H9 (cell line): ENCODE measurements around the gene KLF13. TPM values are rescaled to one million over a fixed set of nuclear protein-coding genes. Genes with fewer than 3 reads are reported as not detected.

Source experiments
- DNase-seq: peaks from one replicate; pipeline ENCODE4 v3.0.0-alpha.2; 2017
- H2AFZ ChIP-seq: one replicate; pipeline ENCODE4 v1.6.1; 2013; ENCODE audit warnings: mild to moderate bottlenecking, low read length, control low read depth, moderate library complexity
- H2AK5ac ChIP-seq: 2 replicates; pipeline ENCODE4 v1.6.1; 2013; ENCODE audit warnings: low read length, control low read depth, mixed read lengths; ENCODE audit not compliant: insufficient read length
- H2BK120ac ChIP-seq: one replicate; pipeline ENCODE4 v1.6.1; 2013; ENCODE audit warnings: low read depth, mild to moderate bottlenecking, low read length, control low read depth, inconsistent platforms; ENCODE audit not compliant: poor library complexity, severe bottlenecking
- H2BK12ac ChIP-seq: 2 replicates; pipeline ENCODE4 v1.6.1; 2013; ENCODE audit warnings: low read length, control low read depth, mixed read lengths, low read depth; ENCODE audit not compliant: insufficient read length
- H2BK15ac ChIP-seq: 2 replicates; pipeline ENCODE4 v1.6.1; 2013; ENCODE audit warnings: low read depth, low read length, control low read depth
- H2BK20ac ChIP-seq: one replicate; pipeline ENCODE4 v1.6.1; 2013; ENCODE audit warnings: low read depth, mild to moderate bottlenecking, low read length, control low read depth, inconsistent platforms; ENCODE audit not compliant: poor library complexity, severe bottlenecking
- H2BK5ac ChIP-seq: 2 replicates; pipeline ENCODE4 v1.6.1; 2013; ENCODE audit warnings: low read length, control low read depth, mixed read lengths; ENCODE audit not compliant: insufficient read length
- H3K14ac ChIP-seq: 2 replicates; pipeline ENCODE4 v1.6.1; 2013; ENCODE audit warnings: low read length, control low read depth; ENCODE audit not compliant: insufficient read depth
- H3K18ac ChIP-seq: 2 replicates; pipeline ENCODE4 v1.6.1; 2013; ENCODE audit warnings: low read depth, mild to moderate bottlenecking, mixed read lengths, low read length, control low read depth; ENCODE audit not compliant: insufficient read length
- H3K23ac ChIP-seq: 2 replicates; pipeline ENCODE4 v1.6.1; 2013; ENCODE audit warnings: low read length, control low read depth, mixed read lengths, low read depth; ENCODE audit not compliant: insufficient read length
- H3K23me2 ChIP-seq: 2 replicates; pipeline ENCODE4 v1.6.1; 2013; ENCODE audit warnings: low read depth, mild to moderate bottlenecking, mixed read lengths, low read length, control low read depth; ENCODE audit not compliant: insufficient read length, poor library complexity, severe bottlenecking
- H3K27ac ChIP-seq: 2 replicates; pipeline ENCODE4 v1.5.1; 2013; ENCODE audit warnings: low read length, control low read depth, mixed read lengths, low read depth; ENCODE audit not compliant: insufficient read length
- H3K27me3 ChIP-seq: 2 replicates; pipeline ENCODE4 v1.6.1; 2013; ENCODE audit warnings: low read length, control low read depth, inconsistent platforms; ENCODE audit not compliant: insufficient read depth
- H3K4ac ChIP-seq: 2 replicates; pipeline ENCODE4 v1.6.1; 2013; ENCODE audit warnings: low read depth, mild to moderate bottlenecking, control low read depth, inconsistent platforms, low read length, moderate library complexity
- H3K4me1 ChIP-seq: 2 replicates; pipeline ENCODE4 v1.6.1; 2013; ENCODE audit warnings: low read length, control low read depth, inconsistent platforms; ENCODE audit not compliant: insufficient read depth
- H3K4me2 ChIP-seq: 2 replicates; pipeline ENCODE4 v1.6.1; 2013; ENCODE audit warnings: low read length, control low read depth, mixed read lengths; ENCODE audit not compliant: insufficient read length, insufficient read depth
- H3K56ac ChIP-seq: 2 replicates; pipeline ENCODE4 v1.6.1; 2013; ENCODE audit warnings: low read depth, mild to moderate bottlenecking, mixed read lengths, low read length, control low read depth; ENCODE audit not compliant: insufficient read length
- H3K79me1 ChIP-seq: 2 replicates; pipeline ENCODE4 v1.6.1; 2013; ENCODE audit warnings: low read depth, mild to moderate bottlenecking, moderate library complexity, low read length, control low read depth, inconsistent platforms; ENCODE audit not compliant: insufficient read depth, poor library complexity, severe bottlenecking
- H3K79me2 ChIP-seq: 2 replicates; pipeline ENCODE4 v1.6.1; 2013; ENCODE audit warnings: low read length, control low read depth, inconsistent platforms; ENCODE audit not compliant: insufficient read depth
- H3K9ac ChIP-seq: 2 replicates; pipeline ENCODE4 v1.6.1; 2013; ENCODE audit warnings: low read length, control low read depth, mixed read lengths; ENCODE audit not compliant: insufficient read length; ENCODE audit errors: extremely low read depth
- H3K9me3 ChIP-seq: one replicate; pipeline ENCODE4 v1.6.1; 2013; ENCODE audit warnings: low read depth, low read length, inconsistent platforms; ENCODE audit not compliant: control insufficient read depth
- H3T11ph ChIP-seq: one replicate; pipeline ENCODE4 v1.6.1; 2013; ENCODE audit warnings: mild to moderate bottlenecking, low read length, control low read depth, inconsistent platforms
- H4K20me1 ChIP-seq: one replicate; pipeline ENCODE4 v1.6.1; 2013; ENCODE audit not compliant: control insufficient read depth, insufficient read length, insufficient read depth
- H4K5ac ChIP-seq: 2 replicates; pipeline ENCODE4 v1.6.1; 2013; ENCODE audit warnings: low read depth, mild to moderate bottlenecking, mixed read lengths, low read length, control low read depth; ENCODE audit not compliant: insufficient read length
- H4K8ac ChIP-seq: replicated peaks from 2 replicates; pipeline ENCODE4 v1.6.1; 2013; ENCODE audit warnings: low read length, control low read depth, mixed read lengths, low read depth; ENCODE audit not compliant: insufficient read length
- H4K91ac ChIP-seq: 2 replicates; pipeline ENCODE4 v1.6.1; 2013; ENCODE audit warnings: low read depth, mild to moderate bottlenecking, moderate library complexity, mixed read lengths, low read length, control low read depth; ENCODE audit not compliant: insufficient read length
- H3K27ac Mint-ChIP-seq, 3 experiments: 2 replicates in 2 of 3; 3 replicates in 1 of 3; pipeline ENCODE4 v1.8.0; 2020 to 2021; ENCODE audit warnings: mixed read lengths in 3 of 3, mild to moderate bottlenecking in 1 of 3, moderate library complexity in 1 of 3
- H3K27me3 Mint-ChIP-seq: 2 replicates; pipeline ENCODE4 v1.8.0; 2021; ENCODE audit warnings: low read depth, mild to moderate bottlenecking, moderate library complexity, mixed read lengths
- H3K36me3 Mint-ChIP-seq, 3 experiments: 2 replicates in 2 of 3; 3 replicates in 1 of 3; pipeline ENCODE4 v1.8.0; 2020 to 2021; ENCODE audit warnings: low read depth in 3 of 3, mixed read lengths in 3 of 3; ENCODE audit not compliant: insufficient read depth in 1 of 3
- H3K4me1 Mint-ChIP-seq, 2 experiments: 2 replicates each; pipeline ENCODE4 v1.8.0; 2020; ENCODE audit warnings: mixed read lengths in 2 of 2
- H3K4me3 Mint-ChIP-seq, 2 experiments: 2 replicates in 1 of 2; 3 replicates in 1 of 2; pipeline ENCODE4 v1.8.0; 2020 to 2021; ENCODE audit warnings: mild to moderate bottlenecking in 2 of 2, mixed read lengths in 2 of 2, moderate library complexity in 1 of 2
- H3K9me3 Mint-ChIP-seq, 2 experiments: 2 replicates in 1 of 2; 3 replicates in 1 of 2; pipeline ENCODE4 v1.8.0; 2020; ENCODE audit warnings: mild to moderate bottlenecking in 2 of 2, mixed read lengths in 2 of 2, moderate library complexity in 1 of 2
- WGBS: extraction: QIAGEN DNeasy Blood & Tissue Kit; methylation state at CpG from one replicate; pipeline ENCODE4 v1.1.7; 2013; ENCODE audit warnings: missing lambda C conversion rate, low lambda C conversion rate, mixed read lengths; ENCODE audit not compliant: insufficient read length; ENCODE audit errors: extremely low coverage; 5-methylcytosine and 5-hydroxymethylcytosine counted together
- total RNA-seq: library from RNA; stranded (reverse); gene quantifications from 2 replicates; pipeline ENCODE4 v1.2.1, GENCODE V29; 2021
- TF ChIP-seq, protein P1 (sequence below): fragments of 200-600 bp; sonication (generic); conservative IDR thresholded peaks from 3 replicates; pipeline ENCODE4 v1.8.0; 2021; ENCODE audit warnings: antibody characterized with exemption, mild to moderate bottlenecking

KLF13 gene
- total RNA-seq, 1 experiment from 2014 or later: 33.4 TPM

DNA sequence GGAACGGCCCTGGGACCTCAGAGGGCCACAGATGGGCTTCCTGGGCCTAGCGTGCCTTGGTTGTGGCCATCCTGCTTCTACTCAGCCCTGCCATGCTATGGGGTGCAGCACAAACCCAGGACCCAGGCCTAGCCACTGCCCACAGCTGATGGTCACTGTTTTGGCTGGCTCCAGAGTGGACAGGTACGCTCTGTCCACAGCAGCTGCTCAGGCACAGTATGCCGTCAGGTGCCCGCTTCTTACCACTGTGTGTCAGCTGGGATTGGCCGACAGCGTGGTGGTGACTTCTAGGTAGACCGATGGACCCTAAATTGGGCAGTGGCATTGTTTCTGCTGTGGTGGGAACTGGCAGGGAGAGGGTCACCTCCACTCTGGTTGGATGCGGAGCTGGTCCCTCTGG is 47.3 kb downstream of the KLF13 start:
- no peaks in the 10 kb centered on the region; the same call in 1 of the 2 replicates for H3K79me2 ChIP-seq
- H4K5ac ChIP-seq: peak overlapping the region; percentile 72
- no peaks in the 10 kb centered on the region for H3K79me1 ChIP-seq
- no peak overlapping the region for H3K56ac ChIP-seq
- H3K4ac ChIP-seq: no peak overlapping the region
- DNase-seq: no peak
- H2AFZ ChIP-seq: no peak overlapping the region
- H2BK5ac ChIP-seq: no peak overlapping the region
- no CpG with 5 or more reads among the region's 9 CpGs for WGBS
- H3K14ac ChIP-seq: no peak overlapping the region; the same call in 1 of the 2 replicates
- TF ChIP-seq, protein P1, sequence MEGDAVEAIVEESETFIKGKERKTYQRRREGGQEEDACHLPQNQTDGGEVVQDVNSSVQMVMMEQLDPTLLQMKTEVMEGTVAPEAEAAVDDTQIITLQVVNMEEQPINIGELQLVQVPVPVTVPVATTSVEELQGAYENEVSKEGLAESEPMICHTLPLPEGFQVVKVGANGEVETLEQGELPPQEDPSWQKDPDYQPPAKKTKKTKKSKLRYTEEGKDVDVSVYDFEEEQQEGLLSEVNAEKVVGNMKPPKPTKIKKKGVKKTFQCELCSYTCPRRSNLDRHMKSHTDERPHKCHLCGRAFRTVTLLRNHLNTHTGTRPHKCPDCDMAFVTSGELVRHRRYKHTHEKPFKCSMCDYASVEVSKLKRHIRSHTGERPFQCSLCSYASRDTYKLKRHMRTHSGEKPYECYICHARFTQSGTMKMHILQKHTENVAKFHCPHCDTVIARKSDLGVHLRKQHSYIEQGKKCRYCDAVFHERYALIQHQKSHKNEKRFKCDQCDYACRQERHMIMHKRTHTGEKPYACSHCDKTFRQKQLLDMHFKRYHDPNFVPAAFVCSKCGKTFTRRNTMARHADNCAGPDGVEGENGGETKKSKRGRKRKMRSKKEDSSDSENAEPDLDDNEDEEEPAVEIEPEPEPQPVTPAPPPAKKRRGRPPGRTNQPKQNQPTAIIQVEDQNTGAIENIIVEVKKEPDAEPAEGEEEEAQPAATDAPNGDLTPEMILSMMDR: no peak
- H4K91ac ChIP-seq: no peak overlapping the region
- H3K18ac ChIP-seq: peak overlapping the region; percentile 30
- Mint-ChIP-seq H3K4me3 (no peak overlapping the region), H3K9me3 (peaks cover 4% of the 10 kb centered on the region in 2 experiments; a peak in 3 of 5 replicates), H3K27me3 (no peaks in the 10 kb centered on the region), H3K36me3 (peaks cover 7 to 36% (median 25%) of the 10 kb centered on the region in 3 experiments; a peak in 5 of 7 replicates), H3K27ac (peak overlapping the region in 1 of 3 experiments; percentile 82; a peak in 2 of 7 replicates), H3K4me1 (peaks cover 43 to 45% of the 10 kb centered on the region in 2 experiments)
- no peak overlapping the region for H3K4me2 ChIP-seq
- H2AK5ac ChIP-seq: no peak overlapping the region
- no peaks in the 10 kb centered on the region for H3K27me3 ChIP-seq
- no peak overlapping the region for H2BK15ac ChIP-seq
- H3T11ph ChIP-seq: no peak overlapping the region
- H3K23ac ChIP-seq: no peak overlapping the region
- H3K9me3 ChIP-seq: no peaks in the 10 kb centered on the region
- no peak overlapping the region for H4K8ac ChIP-seq
- no peak overlapping the region for H2BK120ac ChIP-seq
- H2BK12ac ChIP-seq: no peak overlapping the region
- no peaks in the 10 kb centered on the region for H4K20me1 ChIP-seq
- H3K4me1 ChIP-seq: no peaks in the 10 kb centered on the region; the same call in 1 of the 2 replicates
- H3K9ac ChIP-seq: no peak overlapping the region
- H3K27ac ChIP-seq: no peak overlapping the region
- H2BK20ac ChIP-seq: no peak overlapping the region
- no peaks in the 10 kb centered on the region for H3K23me2 ChIP-seq
